ENCODE measurements around the gene SPAG9.

DNA sequence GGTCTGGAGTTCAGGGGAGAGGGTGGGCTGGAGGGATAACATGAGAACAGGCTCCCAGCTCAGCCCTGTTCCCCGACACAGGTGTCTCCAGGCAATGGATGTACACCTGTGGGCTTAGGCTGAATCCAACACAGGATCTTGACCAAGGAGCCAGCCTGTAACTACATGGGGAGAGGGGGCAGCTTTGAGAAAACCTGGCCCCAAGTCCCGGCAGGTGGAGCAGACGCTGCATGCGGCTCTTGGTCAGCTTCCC, 181.2 kb downstream of the SPAG9 start:
- TF ChIP-seq CTCF (IDR thresholded peaks at IDR 0.05; ENCODE audit: control extremely low read depth in 1 of 3, insufficient read depth in 1 of 3, low read depth in 1 of 3, low read length in 3 of 3) (no peak), MAX (IDR thresholded peaks at IDR 0.05) (no peak), CBX8 (IDR thresholded peaks at IDR 0.05; ENCODE audit: borderline replicate concordance, low read depth, low read length) (no peak), POLR2A (IDR thresholded peaks at IDR 0.05; ENCODE audit: control extremely low read depth in 1 of 2, low read depth in 2 of 2, low read length in 2 of 2) (no peak), TAF1 (IDR thresholded peaks at IDR 0.05; ENCODE audit: low read depth, low read length) (no peak), RAD21 (IDR thresholded peaks at IDR 0.05 in 1 of 2, conservative IDR thresholded peaks at IDR 0.05 in 1 of 2; ENCODE audit: low read depth in 2 of 2, low read length in 2 of 2) (no peak), MAFK (IDR thresholded peaks at IDR 0.05; ENCODE audit: low read depth, low read length) (no peak), JUND (IDR thresholded peaks at IDR 0.05; ENCODE audit: low read length) (no peak), RBBP5 (IDR thresholded peaks at IDR 0.05; ENCODE audit: borderline replicate concordance, low read depth, low read length) (no peak), SP2 (IDR thresholded peaks at IDR 0.05; ENCODE audit: low read length) (no peak)
- TF ChIP-seq, protein P1, sequence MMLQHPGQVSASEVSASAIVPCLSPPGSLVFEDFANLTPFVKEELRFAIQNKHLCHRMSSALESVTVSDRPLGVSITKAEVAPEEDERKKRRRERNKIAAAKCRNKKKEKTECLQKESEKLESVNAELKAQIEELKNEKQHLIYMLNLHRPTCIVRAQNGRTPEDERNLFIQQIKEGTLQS (IDR thresholded peaks at IDR 0.05; ENCODE audit: insufficient read depth, low read depth, low read length) = no peak

All from H1 (cell line).